SHP77 treated with DMSO at 0.1 percent for 48 hours (cell line): Measurements from ENCODE around the gene CTR9.

Experiments
- DNase-seq: peaks from one replicate; lab custom pipeline; 2025; lab: John Stamatoyannopoulos, UW

Gene CTR9

DNA sequence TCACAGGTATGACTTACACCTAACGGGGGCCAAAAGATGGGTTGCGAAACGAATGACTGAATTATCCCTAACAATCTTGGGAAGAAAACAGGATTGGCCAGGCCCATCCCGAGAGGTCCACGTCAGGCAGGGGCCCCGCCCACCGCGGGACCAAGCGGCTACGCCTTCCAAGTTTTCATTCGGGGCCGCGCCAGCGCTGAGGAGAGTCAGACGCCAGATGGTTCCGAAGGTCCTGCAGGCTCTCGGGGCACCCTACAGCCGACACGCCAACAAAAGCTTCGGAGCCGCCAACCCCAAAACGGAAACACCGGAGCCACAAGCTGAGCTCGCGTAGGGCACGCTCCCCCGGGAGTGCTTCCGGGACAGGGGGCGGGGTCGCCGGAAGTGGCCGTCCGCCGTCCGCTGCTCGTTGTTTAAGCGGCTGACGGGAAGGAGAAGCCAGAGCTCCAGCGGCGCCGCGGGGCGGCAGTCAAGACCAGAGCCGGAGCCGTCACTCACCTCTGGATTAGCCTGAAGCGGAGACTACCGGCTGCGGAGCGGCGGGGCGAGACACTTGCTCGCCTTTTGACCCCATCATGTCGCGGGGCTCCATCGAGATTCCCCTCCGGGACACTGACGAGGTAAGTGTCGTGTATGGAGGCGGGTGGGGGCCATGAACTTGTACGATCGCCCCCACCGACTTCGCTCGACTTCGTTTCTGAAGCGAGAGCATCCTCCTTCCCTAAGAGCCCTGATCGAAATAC is at the start of gene CTR9:
TSS of gene CTR9 (plus strand) at position 409 of the 743 bp plus-strand sequence. CDS start at position 576, 167 bp downstream.
- peak; percentile 89 for DNase-seq

GRCh38 chr11:10701982-10702381 is 49.1 kb upstream of the CTR9 start:
- no peak for DNase-seq

GRCh38 chr11:10708131-10708530 is 42.9 kb upstream of the CTR9 start:
- DNase-seq = no peak

DNA sequence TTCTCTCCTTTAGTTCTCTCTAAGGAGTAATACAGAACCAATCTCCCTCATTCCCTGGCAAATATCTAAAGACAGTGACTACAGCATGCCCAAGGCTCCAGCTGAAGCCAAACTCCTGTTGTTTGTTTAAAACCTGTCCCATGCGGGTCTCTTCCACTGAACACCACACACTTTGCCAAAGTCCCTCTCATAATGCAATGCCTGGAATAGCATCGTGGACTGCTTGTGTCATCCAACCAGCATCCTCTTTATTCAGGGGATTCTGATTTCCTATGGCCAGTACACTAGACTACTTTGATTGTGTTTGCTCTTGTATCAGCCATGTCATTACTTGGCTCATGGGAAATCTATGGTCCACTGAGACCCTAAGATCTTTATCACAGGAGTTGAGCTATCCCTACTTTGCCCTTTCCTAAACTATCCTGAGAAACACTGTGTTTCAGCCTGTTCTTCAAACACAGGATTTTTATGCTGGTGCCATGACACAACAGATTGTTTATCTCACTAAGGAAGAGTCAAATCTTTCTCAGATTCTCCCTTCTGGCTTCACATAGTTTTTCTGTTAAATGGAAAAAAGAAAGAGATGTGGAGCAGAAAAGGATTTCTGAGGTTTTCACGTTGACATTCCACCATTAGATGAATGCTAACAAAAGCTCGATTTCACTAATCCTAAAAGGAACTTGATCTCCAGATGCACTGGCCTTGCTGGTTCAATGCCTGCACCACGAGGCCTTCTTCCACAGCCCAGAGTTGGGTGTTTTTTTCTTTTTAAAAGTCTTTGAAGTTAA is 41.6 kb upstream of the CTR9 start:
- DNase-seq = no peak

- DNase-seq = no peak
Measured at GRCh38 chr11:10715571-10715970, 35.5 kb upstream of the CTR9 start.

- DNase-seq = no peak
Measured at GRCh38 chr11:10716122-10716521, 34.9 kb upstream of the CTR9 start.

DNA sequence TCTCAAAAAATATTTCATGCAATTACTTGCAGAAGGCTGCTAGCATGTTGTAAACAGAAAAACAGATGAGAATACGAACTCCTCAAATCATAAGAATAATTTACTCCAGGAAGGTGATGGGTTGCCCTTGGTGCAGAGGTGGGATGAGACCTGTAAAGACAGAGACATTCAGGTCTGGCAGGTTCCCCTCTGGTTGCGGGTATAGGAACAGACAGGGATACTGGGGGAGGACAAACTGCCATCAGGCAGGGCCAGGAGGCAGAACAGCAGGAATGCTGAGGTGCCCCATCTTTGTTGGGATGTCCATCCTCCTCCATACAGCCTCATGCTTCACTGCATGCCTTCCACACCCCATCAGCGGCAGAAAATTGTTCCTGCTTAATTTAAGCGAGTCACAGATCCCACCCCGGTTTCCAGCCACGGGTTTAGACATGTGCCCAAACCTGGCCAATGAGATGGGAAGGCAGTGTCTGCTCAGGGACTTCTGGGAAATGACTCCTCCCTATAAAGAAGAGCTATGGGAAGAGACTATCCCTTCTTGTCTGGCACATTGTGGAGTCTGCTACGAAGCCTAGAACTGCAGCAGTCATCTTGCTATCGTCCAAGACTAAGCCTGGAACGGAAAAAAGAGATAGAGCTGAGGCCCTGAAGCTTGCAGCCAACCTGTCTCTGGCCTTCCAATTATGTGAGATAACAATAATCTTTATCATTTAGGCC is 34.3 kb upstream of the CTR9 start:
- DNase-seq = no peak

GRCh38 chr11:10719616-10720015 is 31.4 kb upstream of the CTR9 start:
- no peak for DNase-seq

DNA sequence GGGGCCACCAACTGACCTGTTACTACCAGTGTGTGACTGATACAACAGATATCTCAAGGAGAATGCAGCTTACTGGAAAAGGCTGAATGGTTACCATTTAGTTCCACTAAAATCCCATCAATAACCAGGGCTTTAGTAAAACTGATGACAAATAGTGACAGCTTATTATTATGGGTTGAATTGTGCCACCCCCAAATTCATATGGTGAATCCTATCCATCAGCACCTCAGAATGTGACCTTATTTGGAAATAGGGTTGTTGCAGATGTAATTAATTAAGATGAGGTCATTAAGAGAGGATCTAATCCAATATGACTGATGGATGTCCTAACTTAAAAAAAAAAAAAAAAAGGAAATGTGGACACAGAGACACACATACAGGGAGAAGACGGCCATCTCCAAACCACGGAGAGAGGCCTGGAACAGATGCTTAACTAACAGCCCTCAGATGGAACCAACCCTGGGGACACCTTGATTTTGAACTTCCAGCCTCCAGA is 30.1 kb upstream of the CTR9 start:
- DNase-seq = no peak

DNA sequence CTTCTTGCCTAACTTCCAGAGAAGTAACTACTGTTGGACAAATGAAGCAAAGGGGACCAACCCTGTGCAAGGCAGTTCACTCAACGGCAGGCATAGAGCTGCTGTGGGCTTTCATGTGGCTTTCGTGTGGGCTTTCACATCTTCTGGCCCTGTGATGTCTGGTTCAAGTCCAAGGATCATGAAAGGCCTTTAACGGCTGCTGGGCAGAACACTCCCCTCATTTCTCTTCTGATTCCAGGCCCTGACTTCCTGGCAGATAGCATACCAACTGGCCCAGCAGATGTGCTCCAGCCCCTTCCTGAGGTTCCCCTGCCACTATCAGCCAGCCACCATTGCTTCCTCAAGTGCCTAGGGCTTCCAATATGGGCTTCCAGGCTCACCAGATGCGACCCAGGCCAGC is 28.7 kb upstream of the CTR9 start:
- no peak for DNase-seq

DNA sequence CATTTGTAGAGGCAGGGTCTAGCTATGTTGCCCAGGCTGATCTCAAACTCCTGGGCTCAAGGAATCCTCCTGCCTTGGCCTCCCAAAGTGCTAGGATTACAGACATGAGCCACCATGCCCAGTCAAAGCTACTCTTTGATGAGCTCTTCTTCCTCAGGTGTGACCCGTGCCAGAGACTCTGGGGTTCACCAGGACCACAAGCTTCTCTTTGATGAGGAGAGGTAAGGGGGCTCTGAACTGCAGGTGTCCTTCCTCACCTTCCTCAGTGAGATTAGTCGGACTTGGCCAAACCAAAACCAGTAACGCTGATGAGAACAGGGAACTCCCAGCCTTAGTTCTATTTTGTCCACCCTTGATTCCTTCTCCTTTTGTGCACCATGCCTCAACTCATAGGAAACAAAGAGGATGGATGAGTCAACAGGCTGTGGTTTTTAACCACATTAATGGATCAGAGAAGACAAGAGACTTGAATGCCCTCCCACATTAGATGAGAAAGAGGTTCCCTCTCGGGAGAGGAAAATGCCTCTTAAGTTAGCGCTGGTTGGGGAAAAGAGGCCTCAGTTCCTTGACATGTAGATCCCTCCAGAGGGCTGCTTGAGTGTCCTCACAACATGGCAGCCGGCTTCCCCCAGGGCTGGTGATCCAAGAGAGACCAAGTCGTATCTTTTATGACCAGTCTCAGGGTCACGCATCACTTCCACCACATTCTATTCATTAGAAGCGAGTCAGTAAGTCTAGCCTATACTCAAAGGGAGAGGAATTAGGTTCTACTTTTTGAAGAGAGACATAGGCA is 25.7 kb upstream of the CTR9 start:
- DNase-seq = no peak

GRCh38 chr11:10725907-10726253 is 25.2 kb upstream of the CTR9 start:
- DNase-seq = no peak

GRCh38 chr11:10727146-10727851 is 23.7 kb upstream of the CTR9 start:
- DNase-seq = no peak

- DNase-seq = no peak
Measured at GRCh38 chr11:10728154-10728553, 22.9 kb upstream of the CTR9 start.

DNA sequence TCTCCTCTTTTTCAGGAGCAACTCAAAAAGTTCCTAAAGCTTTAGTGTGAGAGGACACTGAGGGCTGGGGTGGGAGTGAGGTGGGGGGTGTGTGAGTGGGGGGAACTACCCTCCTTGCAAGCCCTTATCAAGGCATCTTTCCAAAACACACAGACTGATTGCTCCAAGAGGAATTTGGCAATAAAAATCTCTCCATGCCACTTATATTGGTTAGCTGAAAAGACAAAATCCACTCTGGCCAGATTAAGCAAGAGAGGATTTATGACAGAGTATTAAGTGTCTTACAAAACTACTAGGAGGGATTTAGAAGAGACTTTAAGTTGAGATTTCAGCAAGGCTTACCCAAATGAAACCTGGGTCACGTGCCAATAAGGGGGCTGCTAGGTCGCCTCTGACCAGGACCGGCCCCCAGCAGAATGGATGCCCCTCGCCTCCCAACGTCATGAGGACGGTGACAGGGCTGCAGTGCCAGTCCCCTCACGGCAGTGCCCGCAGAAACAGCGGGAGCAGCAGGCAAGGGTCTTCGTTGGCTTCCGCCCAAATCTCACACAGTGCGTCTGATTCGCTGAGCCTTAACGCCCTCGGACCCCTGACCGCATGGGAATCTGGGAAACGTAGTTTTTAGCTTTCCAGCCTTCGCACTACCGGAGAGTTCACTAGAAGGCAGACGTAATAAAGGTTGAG is 22.1 kb upstream of the CTR9 start:
- DNase-seq = no peak

DNA sequence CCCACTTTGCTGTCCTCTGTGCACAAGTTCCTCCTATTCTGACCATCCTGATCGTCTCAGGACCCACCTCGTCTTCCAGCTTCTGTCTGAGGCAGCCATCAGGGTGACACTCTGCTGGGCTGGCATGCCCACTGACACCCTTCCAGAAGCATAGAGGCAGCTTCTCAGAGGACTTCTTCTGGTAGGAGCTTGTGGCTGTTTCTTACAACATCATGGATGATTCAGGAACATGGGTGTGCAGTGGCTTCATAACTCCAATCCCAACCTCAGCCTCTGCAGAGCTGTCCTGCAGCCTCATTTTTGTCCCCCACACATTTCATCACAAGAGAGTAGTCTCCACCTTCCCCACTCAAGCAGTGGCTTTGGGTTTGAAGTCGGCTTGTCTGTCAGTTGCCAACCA is 20.9 kb upstream of the CTR9 start:
- DNase-seq = no peak

- no peak for DNase-seq
Measured at GRCh38 chr11:10731064-10731680, 19.9 kb upstream of the CTR9 start.

GRCh38 chr11:10735481-10736475 is 15.3 kb upstream of the CTR9 start:
- peak; percentile 54 for DNase-seq
